CD4-positive, alpha-beta T cell treated with Interleukin-1 beta for 1 hour (primary cell): ENCODE measurements around the gene RIPOR1.
"Not testable (repeated sequence)": the region's sequence is repeated elsewhere in the genome, so short reads cannot be mapped to it uniquely, and the experiment has no call there.

Source experiments
- DNase-seq, 2 donors: peaks; one replicate each; pipeline ENCODE4 v3.0.0-alpha.2; 2020 to 2022

RIPOR1 gene

GRCh38 chr16:67517661-67518423 lies 10.8 kb upstream of the RIPOR1 start:
- peak in 1 of 2 donors; percentile 73 for DNase-seq

- DNase-seq = no peak
These were observed 10.0 kb upstream of the RIPOR1 start for GRCh38 chr16:67518676-67519075.

- no peak for DNase-seq
These were observed 9.4 kb upstream of the RIPOR1 start for GRCh38 chr16:67519242-67519641.

GRCh38 chr16:67521095-67521804 lies 7.4 kb upstream of the RIPOR1 start:
- peak; percentile 96 to 98 for DNase-seq

- no peak for DNase-seq
These were observed 3.3 kb upstream of the RIPOR1 start for GRCh38 chr16:67525176-67525860.

- no peak for DNase-seq
These were observed 2.4 kb upstream of the RIPOR1 start for GRCh38 chr16:67526149-67526791.

- no peak for DNase-seq
These were observed 397 bp downstream of the RIPOR1 start for GRCh38 chr16:67528870-67529581.

- no peak for DNase-seq
These were observed 968 bp downstream of the RIPOR1 start for GRCh38 chr16:67529582-67530012.

- peak; percentile 55 to 90 for DNase-seq
These were observed 1.6 kb downstream of the RIPOR1 start for GRCh38 chr16:67530013-67530939.

- DNase-seq = peak in 1 of 2 donors; percentile 67
These were observed 2.6 kb downstream of the RIPOR1 start for GRCh38 chr16:67531247-67531646.

- DNase-seq = no peak
These were observed 4.5 kb downstream of the RIPOR1 start for GRCh38 chr16:67533024-67533560.

GRCh38 chr16:67533987-67534386 lies 5.4 kb downstream of the RIPOR1 start:
- DNase-seq = not testable (repeated sequence)

- no peak for DNase-seq
These were observed 5.8 kb downstream of the RIPOR1 start for GRCh38 chr16:67534431-67534830.

GRCh38 chr16:67535201-67535600 lies 6.6 kb downstream of the RIPOR1 start:
- DNase-seq = no peak

GRCh38 chr16:67537270-67537635 lies 8.6 kb downstream of the RIPOR1 start:
- DNase-seq = peak; percentile 57 to 64

- peak; percentile 85 to 86 for DNase-seq
These were observed 9.3 kb downstream of the RIPOR1 start for GRCh38 chr16:67537636-67538591.

- DNase-seq = no peak
These were observed 10.1 kb downstream of the RIPOR1 start for GRCh38 chr16:67538666-67539101.

- DNase-seq = no peak
These were observed 10.6 kb downstream of the RIPOR1 start for GRCh38 chr16:67539271-67539670.
